Measurements from ENCODE around the gene RNPS1. TPM values are rescaled to one million over a fixed set of nuclear protein-coding genes. Genes with fewer than 3 reads are reported as not detected.

RNPS1 gene
- total RNA-seq, 2 experiments from 2014 or later, result 225 to 339 TPM

- Histone ChIP-seq H3K79me2 (ENCODE audit: insufficient read depth, low read depth, low read length) (peaks cover 20% of the 10 kb centered on the region), H3K9me3 (ENCODE audit: low read length) (no peaks in the 10 kb centered on the region), H3K4me2 (ENCODE audit: low read length) (peak within 1 kb of the TSS; percentile 87), H4K20me1 (ENCODE audit: insufficient read depth, low read length) (no peaks in the 10 kb centered on the region), H3K27ac (ENCODE audit: low read depth, low read length, poor library complexity, severe bottlenecking) (peak within 1 kb of the TSS; percentile 68), H3K9me2 (ENCODE audit: insufficient read depth, low read length) (no peaks in the 10 kb centered on the region), H2AFZ (ENCODE audit: low read length) (peak within 1 kb of the TSS; percentile 18; the same call in 1 of the 2 replicates), H3K4me3 (ENCODE audit: low read depth, low read length, poor library complexity, severe bottlenecking) (peak within 1 kb of the TSS; percentile 76), H3K36me3 (ENCODE audit: insufficient read depth, low read length) (peaks cover 67% of the 10 kb centered on the region), H3K4me1 (ENCODE audit: insufficient read depth, low read length, poor library complexity, severe bottlenecking) (peaks cover 17% of the 10 kb centered on the region)
- no TSS peak for BruUV-seq (replicated peaks)
- CTCF ChIA-PET (ENCODE audit: unreplicated experiment), result no interaction called here
- POLR2A ChIA-PET, result interaction anchor here (0.6 to 1.7 kb wide), 4 partner anchors 11 to 169 kb away, joined by 3 to 6 read pairs (median 3); no protein-coding TSS in a partner anchor
- intact Hi-C loops (cut with micrococcal nuclease; ENCODE audit: unreplicated experiment), result loop anchor here (1.0 kb wide), 1 partner anchor 28 kb away; the partner anchor contains the start of gene E4F1
- TF ChIP-seq CTCF (conservative IDR thresholded peaks at IDR 0.05; ENCODE audit: low read length) (peak; percentile 73), EZH2phosphoT487 (IDR thresholded peaks at IDR 0.05; ENCODE audit: borderline replicate concordance, low read depth, low read length) (no peak)
- peak; percentile 95 for DNase-seq (ENCODE audit: low spot score)
These were observed 16.4 kb downstream of the RNPS1 start, which contains the start of gene ECI1 for GRCh38 chr16:2251296-2252111. TSS of gene ECI1 (minus strand) at chr16:2251587. CDS start at chr16:2251566, 21 bp downstream.

DNA sequence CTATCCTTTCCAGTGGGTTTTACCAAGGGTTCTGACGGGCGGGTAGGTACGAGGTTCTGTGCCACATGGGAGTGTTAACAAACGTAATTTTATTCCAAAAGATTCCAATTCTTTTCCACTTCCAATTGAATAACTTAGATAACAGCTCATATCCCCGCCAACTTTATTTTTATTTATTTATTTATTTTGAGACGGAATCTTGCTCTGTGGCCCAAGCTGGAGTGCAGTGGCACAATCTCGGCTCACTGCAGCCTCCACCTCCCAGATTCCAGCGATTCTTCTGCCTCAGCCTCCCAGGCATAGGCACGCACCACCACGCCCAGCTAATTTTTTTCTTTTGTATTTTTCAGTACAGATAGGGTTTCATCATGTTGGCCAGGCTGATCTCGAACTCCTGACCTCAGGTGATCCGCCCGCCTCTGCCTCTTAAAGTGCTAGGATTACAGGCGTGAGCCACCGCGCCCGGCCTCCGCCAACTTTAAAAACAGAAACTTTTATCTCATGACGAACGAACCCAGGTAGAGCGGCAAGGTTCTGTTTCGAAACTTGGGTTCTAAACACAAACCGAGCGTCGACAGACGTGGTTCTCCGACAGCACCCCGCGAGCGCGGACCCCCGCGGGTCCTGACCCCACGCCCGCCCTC, 17.2 kb downstream of the RNPS1 start:
- no peak for DNase-seq (ENCODE audit: low spot score)
- Histone ChIP-seq H3K79me2 (ENCODE audit: insufficient read depth, low read depth, low read length) (peaks cover 20% of the 10 kb centered on the region), H4K20me1 (ENCODE audit: insufficient read depth, low read length) (no peaks in the 10 kb centered on the region), H3K4me1 (ENCODE audit: insufficient read depth, low read length, poor library complexity, severe bottlenecking) (peaks cover 17% of the 10 kb centered on the region), H2AFZ (ENCODE audit: low read length) (peak overlapping the region; percentile 18; the same call in 1 of the 2 replicates), H3K9me2 (ENCODE audit: insufficient read depth, low read length) (no peaks in the 10 kb centered on the region), H3K9me3 (ENCODE audit: low read length) (no peaks in the 10 kb centered on the region), H3K27ac (ENCODE audit: low read depth, low read length, poor library complexity, severe bottlenecking) (peak overlapping the region; percentile 68), H3K4me3 (ENCODE audit: low read depth, low read length, poor library complexity, severe bottlenecking) (peak overlapping the region; percentile 76), H3K36me3 (ENCODE audit: insufficient read depth, low read length) (peaks cover 67% of the 10 kb centered on the region), H3K4me2 (ENCODE audit: low read length) (peak overlapping the region; percentile 87)
- ChIA-PET CTCF (ENCODE audit: unreplicated experiment) (no interaction called here), POLR2A (interaction anchor here (0.6 to 1.4 kb wide), 2 partner anchors 10 to 168 kb away, joined by 3 read pairs; no protein-coding TSS in a partner anchor)
- TF ChIP-seq CTCF (conservative IDR thresholded peaks at IDR 0.05; ENCODE audit: low read length), result no peak
- no peak for TF ChIP-seq EZH2phosphoT487 (IDR thresholded peaks at IDR 0.05; ENCODE audit: borderline replicate concordance, low read depth, low read length)
- TSS peak; percentile 59 for BruUV-seq (replicated peaks)
- intact Hi-C loops (cut with micrococcal nuclease; ENCODE audit: unreplicated experiment), result loop anchor here (1.0 kb wide), 1 partner anchor 27 kb away; the partner anchor contains the start of gene E4F1

Data from OCI-LY7 (cell line).